CD8-positive, alpha-beta memory T cell (primary cell): ENCODE data around the gene TRPM5. TPM values are rescaled to one million over a fixed set of nuclear protein-coding genes. Genes with fewer than 3 reads are reported as not detected.

Source experiments
- CTCF ChIA-PET: fragments of 350-600 bp; sonication (Branson Sonifier 250); formaldehyde crosslinking; loops from one replicate; lab custom pipeline; 2021; ENCODE audit warnings: antibody characterized with exemption; lab: Charles Lee
- POLR2A ChIA-PET: fragments of 350-600 bp; sonication (Branson Sonifier 250); formaldehyde crosslinking; loops from one replicate; lab custom pipeline; 2021; ENCODE audit warnings: antibody characterized with exemption; lab: Charles Lee
- DNase-seq, 5 donors: peaks; one replicate each; pipeline versions ENCODE4 v3.0.0 to v3.0.0-alpha.2; 2020 to 2022; ENCODE audit warnings: mixed read lengths in 1 of 5
- H3K27ac ChIP-seq: one replicate; pipeline ENCODE4 v1.7.0; 2013; ENCODE audit warnings: low read depth, mild to moderate bottlenecking, low read length, moderate library complexity
- H3K27me3 ChIP-seq: 2 replicates; pipeline ENCODE4 v1.7.0; 2013; ENCODE audit warnings: low read length, mild to moderate bottlenecking; ENCODE audit not compliant: insufficient read depth, poor library complexity, severe bottlenecking
- H3K36me3 ChIP-seq: 2 replicates; pipeline ENCODE4 v1.7.0; 2013; ENCODE audit warnings: mild to moderate bottlenecking, low read length, moderate library complexity; ENCODE audit not compliant: insufficient read depth
- H3K4me1 ChIP-seq: 2 replicates; pipeline ENCODE4 v1.7.0; 2013; ENCODE audit warnings: mild to moderate bottlenecking, low read length, moderate library complexity; ENCODE audit not compliant: insufficient read depth
- H3K4me3 ChIP-seq: 2 replicates; pipeline ENCODE4 v1.7.0; 2013; ENCODE audit warnings: mild to moderate bottlenecking, low read length
- H3K9me3 ChIP-seq: 2 replicates; pipeline ENCODE4 v1.7.0; 2013; ENCODE audit warnings: mild to moderate bottlenecking, low read length
- H3K27ac Mint-ChIP-seq, 8 donors: one replicate each; pipeline ENCODE4 v1.8.0; 2020 to 2021; ENCODE audit warnings: mixed read lengths in 8 of 8, mild to moderate bottlenecking in 6 of 8, inconsistent platforms in 3 of 8, moderate library complexity in 3 of 8
- H3K27me3 Mint-ChIP-seq, 2 donors: one replicate each; pipeline ENCODE4 v1.8.0; 2020 to 2021; ENCODE audit warnings: mixed read lengths in 2 of 2, mild to moderate bottlenecking in 1 of 2, moderate library complexity in 1 of 2
- H3K36me3 Mint-ChIP-seq, 3 donors: one replicate each; pipeline ENCODE4 v1.8.0; 2020 to 2021; ENCODE audit warnings: mixed read lengths in 3 of 3, inconsistent platforms in 1 of 3, mild to moderate bottlenecking in 1 of 3
- H3K4me1 Mint-ChIP-seq, 3 donors: one replicate each; pipeline ENCODE4 v1.8.0; 2020 to 2021; ENCODE audit warnings: mixed read lengths in 3 of 3, inconsistent platforms in 1 of 3, mild to moderate bottlenecking in 1 of 3
- H3K4me3 Mint-ChIP-seq, 7 donors: one replicate each; pipeline ENCODE4 v1.8.0; 2020 to 2021; ENCODE audit warnings: mixed read lengths in 7 of 7, mild to moderate bottlenecking in 6 of 7, moderate library complexity in 4 of 7, inconsistent platforms in 2 of 7
- H3K9me3 Mint-ChIP-seq, 5 donors: one replicate each; pipeline ENCODE4 v1.8.0; 2020 to 2022; ENCODE audit warnings: mixed read lengths in 5 of 5, mild to moderate bottlenecking in 3 of 5, moderate library complexity in 2 of 5, inconsistent platforms in 1 of 5
- polyA plus RNA-seq: library from polyadenylated mRNA; unstranded; fragments of 300-500 nt; fragmentation: Illumina TruSeq; gene quantifications from one replicate; pipeline ENCODE4 v1.2.3, GENCODE V29; 2021
- total RNA-seq, 2 experiments: library from RNA; stranded (reverse); gene quantifications; one replicate each; pipeline ENCODE4 v1.2.3, GENCODE V29; 2021

TRPM5 gene
- total and polyA plus RNA-seq, 3 experiments from 2014 or later, result not detected

DNA sequence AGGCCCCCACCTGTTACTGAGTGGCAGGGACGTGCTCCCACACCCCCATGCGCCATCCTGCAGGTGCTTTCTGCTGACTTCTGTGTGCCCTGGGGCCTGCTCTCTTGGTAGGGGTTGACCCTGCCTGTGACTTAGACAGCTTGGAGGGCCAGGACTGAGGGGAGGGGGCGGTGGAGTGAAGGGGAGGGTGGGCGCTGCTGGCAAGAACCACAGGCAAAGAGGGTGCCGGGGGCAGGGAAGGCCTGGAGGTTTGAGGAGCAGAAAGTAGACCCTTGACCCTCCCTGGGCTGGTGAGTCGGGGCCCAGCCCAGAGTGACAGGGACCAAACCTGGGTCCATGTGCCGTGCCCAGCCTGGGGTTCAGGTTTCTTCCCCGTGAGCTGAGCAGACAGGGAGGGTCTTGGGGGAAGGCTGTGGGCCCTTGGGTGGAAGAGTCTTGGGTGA is 18.2 kb upstream of the TRPM5 start:
- H3K27me3 Mint-ChIP-seq, result no peaks in the 10 kb centered on the region
- H3K4me1 Mint-ChIP-seq, result peaks cover 17 to 64% (median 22%) of the 10 kb centered on the region in 3 donors

DNA sequence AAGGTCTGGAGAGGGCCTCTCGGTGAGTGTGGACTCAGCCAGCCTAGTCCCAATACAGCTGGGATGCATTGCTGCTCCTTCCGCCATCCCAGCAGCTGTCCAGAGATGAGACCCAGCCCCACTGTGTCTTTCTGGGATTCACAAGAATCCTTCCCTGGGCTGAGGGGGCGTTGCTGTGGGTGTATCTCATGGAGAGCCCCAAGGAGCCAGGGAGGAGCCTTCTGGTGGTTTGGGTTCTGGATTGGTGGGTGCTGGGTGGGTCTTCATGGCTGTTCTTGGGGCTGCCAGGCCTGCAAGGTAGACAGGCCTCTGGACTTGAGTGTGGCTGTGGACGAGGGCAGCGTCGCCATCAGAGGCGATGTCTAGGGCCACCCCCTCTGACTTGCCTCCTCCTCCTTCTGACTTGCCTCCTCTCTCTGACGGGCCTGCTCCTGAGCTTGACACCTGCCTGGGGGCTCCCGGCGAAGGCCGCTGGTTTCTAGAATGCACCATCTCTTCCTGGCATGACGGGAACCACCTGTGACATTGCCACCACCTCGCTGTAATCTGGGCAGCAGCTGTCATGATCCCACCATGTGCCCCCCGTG is 17.7 kb upstream of the TRPM5 start:
- DNase-seq, result no peak

More for the DNA sequence above, 18.2 kb upstream of the TRPM5 start:
- Mint-ChIP-seq H3K9me3 (no peaks in the 10 kb centered on the region), H3K27ac (no peak overlapping the region), H3K36me3 (no peaks in the 10 kb centered on the region), H3K4me3 (no peak overlapping the region)
- Histone ChIP-seq H3K4me3 (no peak overlapping the region), H3K27me3 (no peaks in the 10 kb centered on the region), H3K4me1 (peaks cover 39% of the 10 kb centered on the region), H3K9me3 (no peaks in the 10 kb centered on the region), H3K36me3 (no peaks in the 10 kb centered on the region), H3K27ac (no peak overlapping the region)
- no peak for DNase-seq
- ChIA-PET POLR2A (no interaction called here), CTCF (no interaction called here)

DNA sequence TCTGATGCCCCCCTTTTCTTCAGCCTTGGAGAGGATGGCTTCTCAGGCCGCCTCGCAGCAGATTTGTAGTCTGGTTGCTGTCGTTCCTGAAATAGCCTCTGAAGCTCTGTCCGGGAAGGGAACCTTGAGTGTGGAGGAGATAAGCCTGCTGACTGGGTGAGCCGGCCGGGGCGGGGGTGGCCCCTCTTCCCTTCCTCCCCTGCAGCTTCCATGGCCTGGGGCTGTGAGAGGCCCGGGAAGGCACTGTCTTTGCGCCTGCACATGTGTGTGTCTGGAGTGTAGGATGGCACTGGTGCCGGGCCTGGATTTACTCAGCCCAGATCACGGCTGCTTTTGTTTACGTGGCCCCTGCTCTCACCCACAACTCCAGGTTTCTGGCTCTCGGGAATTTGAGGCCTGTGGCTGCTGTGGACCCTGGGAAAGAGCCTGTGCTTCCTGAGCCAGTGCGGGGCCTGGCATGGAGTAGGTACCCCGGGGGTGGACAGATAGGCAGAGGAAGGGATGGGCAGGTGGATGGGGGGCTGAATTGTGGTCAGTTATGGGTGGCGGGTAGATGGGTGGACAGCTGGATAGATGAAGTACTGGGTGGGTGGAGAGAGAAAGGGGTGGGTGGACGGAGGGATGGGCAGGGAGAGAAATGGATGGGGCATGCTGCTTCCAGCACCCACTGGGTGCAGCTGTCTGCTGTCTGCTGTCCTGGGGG is 17.1 kb upstream of the TRPM5 start:
- ChIA-PET POLR2A (no interaction called here), CTCF (interaction anchor here (1.0 kb wide), 1 partner anchor 19 kb away, joined by 3 read pairs; no protein-coding TSS in a partner anchor)
- no peak for DNase-seq
- no peak overlapping the region for H3K4me3 ChIP-seq
- H3K9me3 Mint-ChIP-seq, result no peaks in the 10 kb centered on the region
- H3K4me1 Mint-ChIP-seq, result peaks cover 6 to 53% (median 11%) of the 10 kb centered on the region in 3 donors
- no peaks in the 10 kb centered on the region for H3K27me3 Mint-ChIP-seq
- H3K9me3 ChIP-seq, result no peaks in the 10 kb centered on the region
- no peak overlapping the region for H3K27ac ChIP-seq
- H3K36me3 Mint-ChIP-seq, result no peaks in the 10 kb centered on the region
- no peaks in the 10 kb centered on the region for H3K27me3 ChIP-seq
- no peak overlapping the region for H3K27ac Mint-ChIP-seq
- H3K4me1 ChIP-seq, result peaks cover 28% of the 10 kb centered on the region
- peak overlapping the region in 1 of 7 donors; percentile 48 for H3K4me3 Mint-ChIP-seq
- H3K36me3 ChIP-seq, result no peaks in the 10 kb centered on the region

More for the DNA sequence above, 17.7 kb upstream of the TRPM5 start:
- CTCF ChIA-PET, result no interaction called here
- Mint-ChIP-seq H3K9me3 (no peaks in the 10 kb centered on the region), H3K27ac (peak overlapping the region in 2 of 8 donors; percentile 21 to 22), H3K36me3 (no peaks in the 10 kb centered on the region), H3K4me3 (no peak overlapping the region), H3K4me1 (peaks cover 12 to 59% (median 17%) of the 10 kb centered on the region in 3 donors), H3K27me3 (no peaks in the 10 kb centered on the region)
- POLR2A ChIA-PET, result no interaction called here
- no peaks in the 10 kb centered on the region for H3K36me3 ChIP-seq
- H3K27ac ChIP-seq, result no peak overlapping the region
- H3K4me1 ChIP-seq, result peaks cover 34% of the 10 kb centered on the region
- no peaks in the 10 kb centered on the region for H3K9me3 ChIP-seq
- no peak overlapping the region for H3K4me3 ChIP-seq
- no peaks in the 10 kb centered on the region for H3K27me3 ChIP-seq

- Histone ChIP-seq H3K4me1 (peaks cover 21% of the 10 kb centered on the region), H3K27ac (no peak overlapping the region), H3K4me3 (no peak overlapping the region), H3K27me3 (no peaks in the 10 kb centered on the region), H3K9me3 (no peaks in the 10 kb centered on the region), H3K36me3 (no peaks in the 10 kb centered on the region)
- no peak for DNase-seq
- Mint-ChIP-seq H3K27ac (no peak overlapping the region), H3K4me1 (peaks cover 5 to 46% (median 8%) of the 10 kb centered on the region in 3 donors), H3K27me3 (no peaks in the 10 kb centered on the region), H3K36me3 (no peaks in the 10 kb centered on the region), H3K4me3 (no peak overlapping the region), H3K9me3 (no peaks in the 10 kb centered on the region)
- CTCF ChIA-PET, result interaction anchor here (1.0 kb wide), 1 partner anchor 19 kb away, joined by 3 read pairs; no protein-coding TSS in a partner anchor
- POLR2A ChIA-PET, result no interaction called here
Observed at GRCh38 chr11:2460540-2461252, 16.4 kb upstream of the TRPM5 start.

- Histone ChIP-seq H3K4me1 (peaks cover 14% of the 10 kb centered on the region), H3K27ac (no peak overlapping the region), H3K27me3 (no peaks in the 10 kb centered on the region), H3K4me3 (no peak overlapping the region), H3K9me3 (no peaks in the 10 kb centered on the region), H3K36me3 (no peaks in the 10 kb centered on the region)
- H3K27me3 Mint-ChIP-seq, result no peaks in the 10 kb centered on the region
- ChIA-PET CTCF (no interaction called here), POLR2A (interaction anchor here (0.6 kb wide), 1 partner anchor 69 kb away, joined by 4 read pairs; no protein-coding TSS in a partner anchor)
- H3K4me3 Mint-ChIP-seq, result no peak overlapping the region
- no peaks in the 10 kb centered on the region for H3K36me3 Mint-ChIP-seq
- no peak overlapping the region for H3K27ac Mint-ChIP-seq
- H3K9me3 Mint-ChIP-seq, result no peaks in the 10 kb centered on the region
- DNase-seq, result no peak
- H3K4me1 Mint-ChIP-seq, result peaks cover 5 to 44% (median 8%) of the 10 kb centered on the region in 3 donors
Observed at GRCh38 chr11:2459796-2460531, 15.7 kb upstream of the TRPM5 start.

DNA sequence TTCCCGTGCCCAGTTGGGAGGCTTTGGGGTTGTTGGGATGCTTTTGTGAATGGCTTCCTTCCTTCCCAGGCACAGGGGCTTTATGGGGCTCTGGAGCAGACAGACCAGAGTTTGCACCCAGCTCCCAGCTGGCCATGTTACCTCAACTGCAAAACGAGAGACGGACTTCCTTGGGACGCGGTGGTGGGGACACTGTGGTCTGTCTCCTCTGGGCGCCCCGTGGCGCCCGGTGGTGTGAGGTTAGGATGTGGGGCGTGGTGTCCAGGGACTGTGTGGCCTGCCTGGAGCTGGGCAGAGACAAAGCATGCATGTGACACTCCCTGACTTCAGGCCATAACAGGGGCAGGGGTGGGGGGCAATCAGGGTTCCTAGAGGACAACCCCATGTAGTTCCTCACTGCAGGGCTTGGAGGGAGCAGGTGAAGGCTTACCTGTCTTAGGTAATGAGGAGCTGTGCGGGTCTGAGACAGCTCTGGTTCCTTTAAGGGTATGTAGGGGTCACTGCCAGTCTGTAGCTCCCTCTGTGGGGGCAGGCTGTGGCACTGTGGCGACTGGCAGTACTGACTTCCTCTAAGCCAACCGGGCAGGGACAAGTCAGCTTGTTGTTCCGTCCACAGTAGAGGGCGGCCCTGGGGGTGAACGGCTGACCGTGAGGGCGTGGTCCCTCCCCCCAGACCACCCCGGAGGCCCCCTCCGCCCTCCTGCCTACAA is 14.9 kb upstream of the TRPM5 start:
- H3K4me3 Mint-ChIP-seq, result no peak overlapping the region
- no peaks in the 10 kb centered on the region for H3K27me3 ChIP-seq
- H3K27ac ChIP-seq, result no peak overlapping the region
- no peaks in the 10 kb centered on the region for H3K36me3 ChIP-seq
- H3K9me3 Mint-ChIP-seq, result no peaks in the 10 kb centered on the region
- CTCF ChIA-PET, result no interaction called here
- no peak overlapping the region for H3K27ac Mint-ChIP-seq
- no peaks in the 10 kb centered on the region for H3K9me3 ChIP-seq
- POLR2A ChIA-PET, result no interaction called here
- H3K4me1 ChIP-seq, result peaks cover 8% of the 10 kb centered on the region
- no peak for DNase-seq
- peaks cover 0 to 37% (median 8%) of the 10 kb centered on the region in 3 donors for H3K4me1 Mint-ChIP-seq
- H3K4me3 ChIP-seq, result no peak overlapping the region
- no peaks in the 10 kb centered on the region for H3K36me3 Mint-ChIP-seq
- no peaks in the 10 kb centered on the region for H3K27me3 Mint-ChIP-seq

GRCh38 chr11:2458321-2458720 is 14.0 kb upstream of the TRPM5 start:
- Mint-ChIP-seq H3K27ac (no peak overlapping the region), H3K4me1 (peaks cover 0 to 29% (median 3%) of the 10 kb centered on the region in 3 donors), H3K9me3 (no peaks in the 10 kb centered on the region), H3K36me3 (no peaks in the 10 kb centered on the region), H3K4me3 (no peak overlapping the region), H3K27me3 (no peaks in the 10 kb centered on the region)
- H3K4me3 ChIP-seq, result no peak overlapping the region
- no peak for DNase-seq
- no peak overlapping the region for H3K27ac ChIP-seq
- ChIA-PET POLR2A (interaction anchor here (0.7 kb wide), 1 partner anchor 17 kb away, joined by 5 read pairs; no protein-coding TSS in a partner anchor), CTCF (no interaction called here)
- H3K27me3 ChIP-seq, result no peaks in the 10 kb centered on the region
- H3K9me3 ChIP-seq, result no peaks in the 10 kb centered on the region
- peaks cover 7% of the 10 kb centered on the region for H3K4me1 ChIP-seq
- H3K36me3 ChIP-seq, result no peaks in the 10 kb centered on the region
